ENCODE measurements around the gene TMEM260.

GRCh38 chr14:56559182-56559581 lies 20.4 kb upstream of the TMEM260 start:
- no peak for TF ChIP-seq CTCF (conservative IDR thresholded peaks at IDR 0.05; ENCODE audit: low read depth, low read length)
- no peak for TF ChIP-seq EZH2 (IDR thresholded peaks at IDR 0.05; ENCODE audit: low read length, unreplicated experiment)
- TF ChIP-seq EZH2phosphoT487 (IDR thresholded peaks at IDR 0.05; ENCODE audit: borderline replicate concordance, low read length) = no peak
